ENCODE measurements around the gene FOXK1. TPM values are rescaled to one million over a fixed set of nuclear protein-coding genes. Genes with fewer than 3 reads are reported as not detected.
A peak's percentile ranks its signal among the peaks of the same experiment; 100 is the strongest.

Gene FOXK1
- total RNA-seq, 1 donor from 2014 or later: 16.3 TPM

GRCh38 chr7:4764402-4765007 lies 82.4 kb downstream of the FOXK1 start:
- no peak for DNase-seq (ENCODE audit: low read depth in 2 of 2)

- no peak for DNase-seq (ENCODE audit: low read depth in 2 of 2)
Measured at GRCh38 chr7:4765776-4766490, 83.8 kb downstream of the FOXK1 start.

GRCh38 chr7:4766666-4767519 lies 84.8 kb downstream of the FOXK1 start:
- no peak for DNase-seq (ENCODE audit: low read depth in 2 of 2)

GRCh38 chr7:4768597-4769569 lies 86.8 kb downstream of the FOXK1 start:
- DNase-seq (ENCODE audit: low read depth in 2 of 2): no peak

GRCh38 chr7:4769761-4770160 lies 87.7 kb downstream of the FOXK1 start:
- DNase-seq (ENCODE audit: low read depth in 2 of 2): peak; percentile 64 to 67

GRCh38 chr7:4770886-4771285 lies 88.8 kb downstream of the FOXK1 start:
- no peak for DNase-seq (ENCODE audit: low read depth in 2 of 2)

- DNase-seq (ENCODE audit: low read depth in 2 of 2): no peak
Measured at GRCh38 chr7:4771737-4772136, 89.6 kb downstream of the FOXK1 start.

GRCh38 chr7:4772306-4772705 lies 90.2 kb downstream of the FOXK1 start:
- DNase-seq (ENCODE audit: low read depth in 2 of 2): no peak

- no peak for DNase-seq (ENCODE audit: low read depth in 2 of 2)
Measured at GRCh38 chr7:4774007-4774406, 91.9 kb downstream of the FOXK1 start.

- peak; percentile 78 to 84 for DNase-seq (ENCODE audit: low read depth in 2 of 2)
Measured at GRCh38 chr7:4774658-4775249, 92.7 kb downstream of the FOXK1 start.

GRCh38 chr7:4775250-4775847 lies 93.3 kb downstream of the FOXK1 start, which contains the start of gene AP5Z1:
Gene AP5Z1, plus strand, starts transcription at chr7:4775623. Its CDS starts 93 bp downstream, at chr7:4775716.
- DNase-seq (ENCODE audit: low read depth in 2 of 2): peak; percentile 98

- peak; percentile 43 to 79 for DNase-seq (ENCODE audit: low read depth in 2 of 2)
Measured at GRCh38 chr7:4775848-4776623, 93.9 kb downstream of the FOXK1 start.

GRCh38 chr7:4779118-4779517 lies 97.0 kb downstream of the FOXK1 start:
- DNase-seq (ENCODE audit: low read depth in 2 of 2): no peak

GRCh38 chr7:4781366-4782069 lies 99.4 kb downstream of the FOXK1 start:
- no peak for DNase-seq (ENCODE audit: low read depth in 2 of 2)

- no peak for DNase-seq (ENCODE audit: low read depth in 2 of 2)
Measured at GRCh38 chr7:4782333-4783291, 100.5 kb downstream of the FOXK1 start.

- no peak for DNase-seq (ENCODE audit: low read depth in 2 of 2)
Measured at GRCh38 chr7:4783292-4783652, 101.2 kb downstream of the FOXK1 start.

GRCh38 chr7:4783762-4784351 lies 101.8 kb downstream of the FOXK1 start:
- no peak for DNase-seq (ENCODE audit: low read depth in 2 of 2)
